Measurements from ENCODE around the gene CTXN2. TPM values are rescaled to one million over a fixed set of nuclear protein-coding genes. Genes with fewer than 3 reads are reported as not detected.

The CTXN2 gene
- total and polyA plus RNA-seq, 10 donors, result not detected

GRCh38 chr15:48205981-48206380, 14.5 kb downstream of the CTXN2 start, which contains the start of gene SLC12A1:
TSS of gene SLC12A1 (plus strand) at chr15:48206302. CDS start at chr15:48207720, 1,418 bp downstream.
- peaks cover 0 to 6% (median 0%) of the 10 kb centered on the region in 7 donors for H3K27me3 ChIP-seq (replicated peaks in 1 of 7)
- no peaks in the 10 kb centered on the region for H3K9me3 ChIP-seq
- DNase-seq, result no peak
- no peaks in the 10 kb centered on the region for H3K36me3 ChIP-seq
- H3K4me1 ChIP-seq, result no peaks in the 10 kb centered on the region
- intact Hi-C loops (cut with DNase I; ENCODE audit: low total_unique reads), result no loop called here
- no peak within 1 kb of the TSS for H3K4me3 ChIP-seq
- 83 to 100% (median 91%) methylated on average over 1 of the region's 1 CpG for WGBS, 5 donors
- TF ChIP-seq POLR2A (IDR thresholded peaks at IDR 0.05), result no peak
- no peak for TF ChIP-seq CTCF (IDR thresholded peaks at IDR 0.05 in 8 of 11, conservative IDR thresholded peaks at IDR 0.05 in 3 of 11)
- TF ChIP-seq POLR2AphosphoS5 (IDR thresholded peaks at IDR 0.05), result no peak
- H3K27ac ChIP-seq, result no peak within 1 kb of the TSS

DNA sequence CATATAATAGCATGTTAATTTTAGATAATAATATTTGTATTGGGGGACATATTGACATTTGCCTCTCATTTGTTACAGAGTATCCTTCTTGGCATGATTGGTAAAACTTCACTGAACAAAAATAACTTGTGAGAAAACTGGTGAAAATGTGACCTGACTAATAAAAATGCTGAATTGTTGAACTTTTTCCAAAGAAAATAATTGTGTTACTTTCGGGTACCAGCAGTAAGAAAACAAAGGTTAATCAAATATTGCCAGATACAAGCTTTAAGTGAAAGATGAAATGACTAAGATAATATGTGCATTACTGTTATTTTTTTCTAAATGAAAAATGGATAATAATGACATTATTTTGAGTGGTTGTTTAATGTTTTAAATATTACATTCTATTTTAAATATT, 29.8 kb downstream of the CTXN2 start:
- DNase-seq, result no peak
- Histone ChIP-seq H3K27ac (no peak overlapping the region), H3K4me3 (no peak overlapping the region), H3K27me3 (replicated peaks in 1 of 7) (no peaks in the 10 kb centered on the region), H3K4me1 (no peaks in the 10 kb centered on the region), H3K9me3 (no peaks in the 10 kb centered on the region), H3K36me3 (no peaks in the 10 kb centered on the region)
- TF ChIP-seq POLR2A (IDR thresholded peaks at IDR 0.05) (no peak), CTCF (IDR thresholded peaks at IDR 0.05 in 8 of 11, conservative IDR thresholded peaks at IDR 0.05 in 3 of 11) (no peak), POLR2AphosphoS5 (IDR thresholded peaks at IDR 0.05) (no peak)
- 78 to 88% (median 85%) methylated on average over 1 of the region's 1 CpG for WGBS, 5 donors
- intact Hi-C loops (cut with DNase I; ENCODE audit: low total_unique reads), result no loop called here

DNA sequence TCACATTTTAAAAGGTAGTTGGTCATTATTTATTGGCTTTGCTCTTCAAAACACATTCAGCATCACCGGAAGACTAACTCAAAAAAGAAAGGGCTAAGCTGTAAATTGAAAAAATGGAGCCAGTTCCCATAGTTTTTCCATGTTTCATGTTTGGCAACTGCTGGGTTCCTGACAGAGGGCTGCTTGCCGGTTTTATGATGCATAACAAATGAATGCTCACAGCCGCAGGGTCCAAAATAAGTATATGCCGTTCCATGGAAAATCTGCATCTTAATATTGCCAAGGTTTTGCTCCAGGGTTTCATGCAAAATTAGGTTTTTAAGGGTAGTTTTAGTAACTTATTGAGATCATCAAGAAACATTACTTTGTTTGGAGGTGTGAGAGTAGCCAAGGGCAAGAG, 30.4 kb downstream of the CTXN2 start:
- Histone ChIP-seq H3K4me1 (no peaks in the 10 kb centered on the region), H3K9me3 (no peaks in the 10 kb centered on the region), H3K36me3 (no peaks in the 10 kb centered on the region), H3K4me3 (no peak overlapping the region), H3K27me3 (replicated peaks in 1 of 7) (no peaks in the 10 kb centered on the region), H3K27ac (no peak overlapping the region)
- intact Hi-C loops (cut with DNase I; ENCODE audit: low total_unique reads), result no loop called here
- WGBS, 5 donors, result 90 to 95% (median 92%) methylated on average over 4 of the region's 4 CpGs
- no peak for DNase-seq
- TF ChIP-seq POLR2AphosphoS5 (IDR thresholded peaks at IDR 0.05) (no peak), POLR2A (IDR thresholded peaks at IDR 0.05) (no peak), CTCF (IDR thresholded peaks at IDR 0.05 in 8 of 11, conservative IDR thresholded peaks at IDR 0.05 in 3 of 11) (no peak)

- TF ChIP-seq CTCF (IDR thresholded peaks at IDR 0.05 in 8 of 11, conservative IDR thresholded peaks at IDR 0.05 in 3 of 11) (no peak), POLR2AphosphoS5 (IDR thresholded peaks at IDR 0.05) (no peak), POLR2A (IDR thresholded peaks at IDR 0.05) (no peak)
- H3K36me3 ChIP-seq, result no peaks in the 10 kb centered on the region
- 38 to 74% (median 61%) methylated on average over 1 of the region's 1 CpG for WGBS, 5 donors
- H3K4me1 ChIP-seq, result no peaks in the 10 kb centered on the region
- H3K27ac ChIP-seq, result no peak overlapping the region
- intact Hi-C loops (cut with DNase I; ENCODE audit: low total_unique reads), result no loop called here
- H3K27me3 ChIP-seq (replicated peaks in 1 of 7), result no peaks in the 10 kb centered on the region
- H3K9me3 ChIP-seq, result no peaks in the 10 kb centered on the region
- H3K4me3 ChIP-seq, result no peak overlapping the region
- DNase-seq, result no peak
Observed at GRCh38 chr15:48222627-48223026, 31.2 kb downstream of the CTXN2 start.

Measured in spleen (tissue), 11 donors.